Chondrocyte (in vitro differentiated cells): ENCODE data around the gene DCAKD. TPM values are rescaled to one million over a fixed set of nuclear protein-coding genes. Genes with fewer than 3 reads are reported as not detected.

ENCODE experiments used
- DNase-seq: peaks from one replicate; pipeline ENCODE4 v3.0.0; 2021; ENCODE audit warnings: mixed read lengths, low spot score
- H3K27ac Mint-ChIP-seq: one replicate; pipeline ENCODE4 v1.8.0; 2021; ENCODE audit warnings: mild to moderate bottlenecking, moderate library complexity, mixed read lengths; ENCODE audit not compliant: unreplicated experiment
- H3K27me3 Mint-ChIP-seq: 2 replicates; pipeline ENCODE4 v1.8.0; 2021; ENCODE audit warnings: low read depth, mixed read lengths
- H3K36me3 Mint-ChIP-seq: 2 replicates; pipeline ENCODE4 v1.8.0; 2021; ENCODE audit warnings: low read depth, mixed read lengths
- H3K4me1 Mint-ChIP-seq: 2 replicates; pipeline ENCODE4 v1.8.0; 2021; ENCODE audit warnings: low read depth, mild to moderate bottlenecking, mixed read lengths
- H3K4me3 Mint-ChIP-seq: one replicate; pipeline ENCODE4 v1.8.0; 2021; ENCODE audit warnings: mild to moderate bottlenecking, moderate library complexity, mixed read lengths; ENCODE audit not compliant: unreplicated experiment
- H3K9me3 Mint-ChIP-seq: 2 replicates; pipeline ENCODE4 v1.8.0; 2021; ENCODE audit warnings: low read depth, mixed read lengths
- CTCF ChIP-seq: fragments of 200-600 bp; sonication (generic); IDR thresholded peaks from 2 replicates; pipeline ENCODE4 v1.5.0; 2021; ENCODE audit warnings: antibody characterized with exemption, mild to moderate bottlenecking, moderate library complexity
- total RNA-seq: library from RNA; stranded (reverse); gene quantifications from 3 replicates; pipeline ENCODE4 v1.2.1, GENCODE V29; 2021

DCAKD gene
- total RNA-seq, 1 donor from 2014 or later: 33.9 TPM

- TF ChIP-seq CTCF: no peak
- DNase-seq: no peak
- peaks cover 14% of the 10 kb centered on the region for H3K36me3 Mint-ChIP-seq
- H3K4me1 Mint-ChIP-seq: no peaks in the 10 kb centered on the region
- H3K9me3 Mint-ChIP-seq: no peaks in the 10 kb centered on the region
- no peak overlapping the region for H3K27ac Mint-ChIP-seq
- no peak overlapping the region for H3K4me3 Mint-ChIP-seq
- H3K27me3 Mint-ChIP-seq: no peaks in the 10 kb centered on the region
Observed at GRCh38 chr17:45035848-45036247, 15.6 kb downstream of the DCAKD start.

GRCh38 chr17:45034599-45034998 is 16.8 kb downstream of the DCAKD start:
- H3K27me3 Mint-ChIP-seq: no peaks in the 10 kb centered on the region
- no peak for TF ChIP-seq CTCF
- no peaks in the 10 kb centered on the region for H3K4me1 Mint-ChIP-seq
- H3K4me3 Mint-ChIP-seq: no peak overlapping the region
- H3K36me3 Mint-ChIP-seq: peaks cover 16% of the 10 kb centered on the region
- H3K27ac Mint-ChIP-seq: no peak overlapping the region
- H3K9me3 Mint-ChIP-seq: no peaks in the 10 kb centered on the region
- DNase-seq: no peak

- DNase-seq: no peak
- Mint-ChIP-seq H3K4me1 (no peaks in the 10 kb centered on the region), H3K4me3 (no peak overlapping the region), H3K36me3 (peaks cover 15% of the 10 kb centered on the region), H3K27me3 (no peaks in the 10 kb centered on the region), H3K9me3 (no peaks in the 10 kb centered on the region), H3K27ac (no peak overlapping the region)
- TF ChIP-seq CTCF: no peak
Observed at GRCh38 chr17:45032174-45032541, 19.3 kb downstream of the DCAKD start.

- H3K27ac Mint-ChIP-seq: no peak overlapping the region
- no peak for DNase-seq
Observed at GRCh38 chr17:45031231-45032173, 19.9 kb downstream of the DCAKD start.

GRCh38 chr17:45030733-45031132 is 20.7 kb downstream of the DCAKD start:
- DNase-seq: no peak
- Mint-ChIP-seq H3K27ac (no peak overlapping the region), H3K4me1 (no peaks in the 10 kb centered on the region), H3K36me3 (peaks cover 18% of the 10 kb centered on the region), H3K27me3 (no peaks in the 10 kb centered on the region), H3K4me3 (no peak overlapping the region), H3K9me3 (no peaks in the 10 kb centered on the region)
- TF ChIP-seq CTCF: no peak

More at GRCh38 chr17:45031231-45032173, 19.9 kb downstream of the DCAKD start:
- no peak for TF ChIP-seq CTCF
- H3K9me3 Mint-ChIP-seq: no peaks in the 10 kb centered on the region
- H3K27me3 Mint-ChIP-seq: no peaks in the 10 kb centered on the region
- H3K36me3 Mint-ChIP-seq: peaks cover 17% of the 10 kb centered on the region
- no peaks in the 10 kb centered on the region for H3K4me1 Mint-ChIP-seq
- H3K4me3 Mint-ChIP-seq: no peak overlapping the region
